Measurements from ENCODE around the gene BABAM2. TPM values are rescaled to one million over a fixed set of nuclear protein-coding genes. Genes with fewer than 3 reads are reported as not detected.

The BABAM2 gene
- total and polyA plus RNA-seq, 4 donors: 9.9 to 17.0 (median 13.9) TPM

DNA sequence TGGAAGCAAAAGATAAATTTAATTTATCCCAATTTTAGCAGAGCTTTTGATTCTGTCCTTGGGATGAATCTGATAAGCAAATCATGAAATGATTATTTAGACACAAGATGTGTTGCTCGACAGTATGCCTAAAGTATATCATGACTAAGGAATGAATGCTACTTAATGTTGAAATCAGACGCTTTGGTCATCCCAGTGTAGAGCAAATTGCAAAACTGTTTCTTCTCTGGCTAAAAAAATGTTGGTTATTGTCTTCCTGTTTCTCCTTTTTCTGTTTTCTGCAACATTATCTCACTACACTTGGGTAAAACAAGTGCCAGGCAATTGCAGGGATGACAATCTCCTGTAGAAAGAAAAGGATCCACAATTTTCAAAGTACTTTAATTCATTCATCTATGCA lies 66.4 kb downstream of the BABAM2 start:
- Histone ChIP-seq H3K27me3 (ENCODE audit: control insufficient read depth in 4 of 4, insufficient read depth in 4 of 4, low read length in 3 of 4) (no peaks in the 10 kb centered on the region), H3K4me1 (ENCODE audit: control insufficient read depth in 4 of 4, insufficient read depth in 4 of 4, low read length in 3 of 4) (peaks cover 2 to 16% (median 8%) of the 10 kb centered on the region in 4 donors), H3K4me3 (ENCODE audit: low read depth in 1 of 3, low read length in 3 of 3) (no peak overlapping the region), H3K9ac (ENCODE audit: low read depth in 1 of 2, low read length in 2 of 2) (no peak overlapping the region), H3K27ac (ENCODE audit: low read depth in 1 of 2, low read length in 2 of 2) (no peak overlapping the region), H3K36me3 (ENCODE audit: control insufficient read depth in 4 of 4, insufficient read depth in 3 of 4, low read depth in 1 of 4, low read length in 3 of 4) (no peaks in the 10 kb centered on the region), H3K9me3 (ENCODE audit: control insufficient read depth in 4 of 4, low read length in 3 of 4) (no peaks in the 10 kb centered on the region)
- no peak for TF ChIP-seq GABPA (IDR thresholded peaks at IDR 0.05 in 1 of 2, conservative IDR thresholded peaks at IDR 0.05 in 1 of 2)
- no peak for TF ChIP-seq SP1 (IDR thresholded peaks at IDR 0.05)
- TF ChIP-seq FOXA2 (IDR thresholded peaks at IDR 0.05): no peak
- no peak for TF ChIP-seq HNF4G (IDR thresholded peaks at IDR 0.05)
- TF ChIP-seq NR2F2 (IDR thresholded peaks at IDR 0.05): no peak
- WGBS: 83% methylated on average over 2 of the region's 2 CpGs
- DNase-seq (ENCODE audit: low spot score): no peak

DNA sequence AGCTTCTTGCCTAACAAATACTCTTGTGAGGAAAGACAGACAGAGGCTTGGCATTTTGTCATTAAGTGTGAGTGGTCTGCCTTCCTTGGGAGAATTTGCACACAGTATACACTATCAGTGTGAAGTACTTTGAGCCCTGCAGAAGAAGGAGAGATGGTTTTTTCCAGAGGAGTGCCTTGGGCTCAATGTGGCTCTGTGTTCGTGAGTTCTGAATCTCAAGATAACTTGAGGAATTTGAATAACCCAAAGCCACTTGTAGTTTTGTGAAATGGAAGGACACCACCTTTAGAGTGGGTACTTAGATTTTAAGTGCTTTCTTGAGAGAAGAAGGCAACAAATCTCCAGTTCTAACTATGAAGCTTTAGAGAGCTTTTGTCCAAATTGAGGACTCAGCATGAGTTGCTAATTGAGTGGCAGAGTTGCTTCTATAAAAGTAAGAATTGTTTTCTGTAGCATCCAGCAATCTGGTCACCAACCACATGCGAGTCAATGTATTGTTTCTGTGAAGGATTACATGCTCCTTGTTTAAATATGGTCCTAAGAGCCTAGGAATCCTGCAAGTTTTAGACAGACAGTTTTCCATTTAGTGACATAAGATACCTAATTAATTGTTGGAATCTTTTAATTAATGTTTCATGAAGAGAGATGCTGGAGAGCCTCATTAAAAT lies 68.3 kb downstream of the BABAM2 start:
- Histone ChIP-seq H3K9me3 (ENCODE audit: control insufficient read depth in 4 of 4, low read length in 3 of 4) (no peaks in the 10 kb centered on the region), H3K4me3 (ENCODE audit: low read depth in 1 of 3, low read length in 3 of 3) (no peak overlapping the region), H3K4me1 (ENCODE audit: control insufficient read depth in 4 of 4, insufficient read depth in 4 of 4, low read length in 3 of 4) (peaks cover 2 to 16% (median 8%) of the 10 kb centered on the region in 4 donors), H3K36me3 (ENCODE audit: control insufficient read depth in 4 of 4, insufficient read depth in 3 of 4, low read depth in 1 of 4, low read length in 3 of 4) (no peaks in the 10 kb centered on the region), H3K9ac (ENCODE audit: low read depth in 1 of 2, low read length in 2 of 2) (no peak overlapping the region), H3K27me3 (ENCODE audit: control insufficient read depth in 4 of 4, insufficient read depth in 4 of 4, low read length in 3 of 4) (no peaks in the 10 kb centered on the region), H3K27ac (ENCODE audit: low read depth in 1 of 2, low read length in 2 of 2) (no peak overlapping the region)
- no peak for DNase-seq (ENCODE audit: low spot score)
- TF ChIP-seq FOXA1 (IDR thresholded peaks at IDR 0.05) (no peak), JUND (IDR thresholded peaks at IDR 0.05) (no peak), HNF4G (IDR thresholded peaks at IDR 0.05) (no peak), GABPA (IDR thresholded peaks at IDR 0.05 in 1 of 2, conservative IDR thresholded peaks at IDR 0.05 in 1 of 2) (no peak), EGR1 (IDR thresholded peaks at IDR 0.05; ENCODE audit: low read depth in 2 of 2) (no peak), SP1 (IDR thresholded peaks at IDR 0.05) (no peak)
- 95% methylated on average over 2 of the region's 2 CpGs for WGBS

DNA sequence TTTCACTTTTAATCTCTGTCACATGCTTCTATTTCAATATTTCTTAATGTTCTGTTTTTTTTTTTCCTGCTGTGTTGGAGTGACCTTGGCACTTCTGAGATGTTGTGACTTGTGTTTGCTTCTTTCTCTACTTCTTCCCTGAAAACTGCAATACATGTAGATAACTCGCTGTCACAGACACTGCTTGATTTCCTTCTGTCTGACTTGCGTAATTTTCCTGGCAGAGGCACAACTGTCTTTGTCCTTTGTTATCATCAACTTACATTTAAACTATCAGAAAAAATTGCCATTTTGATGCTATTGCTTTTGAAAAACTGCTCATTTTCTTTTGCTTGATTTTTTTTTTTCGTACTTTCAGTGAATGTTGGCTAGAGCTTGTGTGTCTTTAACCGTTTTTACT lies 69.0 kb downstream of the BABAM2 start:
- no peak for DNase-seq (ENCODE audit: low spot score)
- Histone ChIP-seq H3K9ac (ENCODE audit: low read depth in 1 of 2, low read length in 2 of 2) (no peak overlapping the region), H3K27me3 (ENCODE audit: control insufficient read depth in 4 of 4, insufficient read depth in 4 of 4, low read length in 3 of 4) (no peaks in the 10 kb centered on the region), H3K27ac (ENCODE audit: low read depth in 1 of 2, low read length in 2 of 2) (no peak overlapping the region), H3K4me3 (ENCODE audit: low read depth in 1 of 3, low read length in 3 of 3) (no peak overlapping the region), H3K9me3 (ENCODE audit: control insufficient read depth in 4 of 4, low read length in 3 of 4) (no peaks in the 10 kb centered on the region), H3K36me3 (ENCODE audit: control insufficient read depth in 4 of 4, insufficient read depth in 3 of 4, low read depth in 1 of 4, low read length in 3 of 4) (no peaks in the 10 kb centered on the region), H3K4me1 (ENCODE audit: control insufficient read depth in 4 of 4, insufficient read depth in 4 of 4, low read length in 3 of 4) (peaks cover 2 to 17% (median 6%) of the 10 kb centered on the region in 4 donors)
- TF ChIP-seq YY1 (IDR thresholded peaks at IDR 0.05) (peak; percentile 53), RXRA (IDR thresholded peaks at IDR 0.05) (peak in 1 of 2 donors; percentile 31), GABPA (IDR thresholded peaks at IDR 0.05 in 1 of 2, conservative IDR thresholded peaks at IDR 0.05 in 1 of 2) (no peak), TAF1 (conservative IDR thresholded peaks at IDR 0.05) (no peak), MAX (IDR thresholded peaks at IDR 0.05) (peak; percentile 27), RAD21 (IDR thresholded peaks at IDR 0.05) (peak; percentile 49 to 50), NR2F2 (IDR thresholded peaks at IDR 0.05) (peak; percentile 54), HNF4A (conservative IDR thresholded peaks at IDR 0.05) (peak in 1 of 2 donors; percentile 24), SP1 (IDR thresholded peaks at IDR 0.05) (no peak), JUND (IDR thresholded peaks at IDR 0.05) (peak in 1 of 2 donors; percentile 21), ZBTB33 (IDR thresholded peaks at IDR 0.05) (no peak)
- TF ChIP-seq, protein P1, sequence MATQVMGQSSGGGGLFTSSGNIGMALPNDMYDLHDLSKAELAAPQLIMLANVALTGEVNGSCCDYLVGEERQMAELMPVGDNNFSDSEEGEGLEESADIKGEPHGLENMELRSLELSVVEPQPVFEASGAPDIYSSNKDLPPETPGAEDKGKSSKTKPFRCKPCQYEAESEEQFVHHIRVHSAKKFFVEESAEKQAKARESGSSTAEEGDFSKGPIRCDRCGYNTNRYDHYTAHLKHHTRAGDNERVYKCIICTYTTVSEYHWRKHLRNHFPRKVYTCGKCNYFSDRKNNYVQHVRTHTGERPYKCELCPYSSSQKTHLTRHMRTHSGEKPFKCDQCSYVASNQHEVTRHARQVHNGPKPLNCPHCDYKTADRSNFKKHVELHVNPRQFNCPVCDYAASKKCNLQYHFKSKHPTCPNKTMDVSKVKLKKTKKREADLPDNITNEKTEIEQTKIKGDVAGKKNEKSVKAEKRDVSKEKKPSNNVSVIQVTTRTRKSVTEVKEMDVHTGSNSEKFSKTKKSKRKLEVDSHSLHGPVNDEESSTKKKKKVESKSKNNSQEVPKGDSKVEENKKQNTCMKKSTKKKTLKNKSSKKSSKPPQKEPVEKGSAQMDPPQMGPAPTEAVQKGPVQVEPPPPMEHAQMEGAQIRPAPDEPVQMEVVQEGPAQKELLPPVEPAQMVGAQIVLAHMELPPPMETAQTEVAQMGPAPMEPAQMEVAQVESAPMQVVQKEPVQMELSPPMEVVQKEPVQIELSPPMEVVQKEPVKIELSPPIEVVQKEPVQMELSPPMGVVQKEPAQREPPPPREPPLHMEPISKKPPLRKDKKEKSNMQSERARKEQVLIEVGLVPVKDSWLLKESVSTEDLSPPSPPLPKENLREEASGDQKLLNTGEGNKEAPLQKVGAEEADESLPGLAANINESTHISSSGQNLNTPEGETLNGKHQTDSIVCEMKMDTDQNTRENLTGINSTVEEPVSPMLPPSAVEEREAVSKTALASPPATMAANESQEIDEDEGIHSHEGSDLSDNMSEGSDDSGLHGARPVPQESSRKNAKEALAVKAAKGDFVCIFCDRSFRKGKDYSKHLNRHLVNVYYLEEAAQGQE (IDR thresholded peaks at IDR 0.05): peak; percentile 16
- TF ChIP-seq, protein P2, sequence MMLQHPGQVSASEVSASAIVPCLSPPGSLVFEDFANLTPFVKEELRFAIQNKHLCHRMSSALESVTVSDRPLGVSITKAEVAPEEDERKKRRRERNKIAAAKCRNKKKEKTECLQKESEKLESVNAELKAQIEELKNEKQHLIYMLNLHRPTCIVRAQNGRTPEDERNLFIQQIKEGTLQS (IDR thresholded peaks at IDR 0.05): no peak
- 32% methylated on average over 4 of the region's 4 CpGs for WGBS

Measured in liver (tissue), 9 donors.